ENCODE results near the gene SFMBT2.

DNA sequence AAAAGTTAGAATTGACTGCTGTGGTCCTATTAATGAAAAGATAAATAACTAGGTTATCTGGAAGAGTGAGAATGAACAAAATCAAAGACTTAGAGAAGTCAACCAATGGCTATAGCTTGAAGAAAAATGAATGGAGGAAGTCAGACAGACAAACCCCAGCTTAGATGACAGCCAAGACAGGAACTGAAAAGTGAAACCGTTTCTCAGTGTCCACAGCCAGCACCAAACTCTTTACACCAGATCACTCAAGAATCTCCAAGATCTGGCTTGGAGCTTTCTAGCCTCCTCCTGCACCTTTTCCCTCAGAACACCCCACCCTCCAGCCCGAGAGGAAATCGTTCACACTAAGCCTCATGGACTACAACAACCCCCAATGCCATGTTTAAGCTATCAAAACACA, 167.0 kb downstream of the SFMBT2 start:
- TF ChIP-seq CTCF (IDR thresholded peaks at IDR 0.05) (no peak), POLR2A (IDR thresholded peaks at IDR 0.05) (no peak)

Data from right lobe of liver (tissue), 4 donors.